ENCODE data around the gene KCNIP1. TPM values are rescaled to one million over a fixed set of nuclear protein-coding genes. Genes with fewer than 3 reads are reported as not detected.

KCNIP1 gene
- total RNA-seq, 2 experiments from 2014 or later = not detected

DNA sequence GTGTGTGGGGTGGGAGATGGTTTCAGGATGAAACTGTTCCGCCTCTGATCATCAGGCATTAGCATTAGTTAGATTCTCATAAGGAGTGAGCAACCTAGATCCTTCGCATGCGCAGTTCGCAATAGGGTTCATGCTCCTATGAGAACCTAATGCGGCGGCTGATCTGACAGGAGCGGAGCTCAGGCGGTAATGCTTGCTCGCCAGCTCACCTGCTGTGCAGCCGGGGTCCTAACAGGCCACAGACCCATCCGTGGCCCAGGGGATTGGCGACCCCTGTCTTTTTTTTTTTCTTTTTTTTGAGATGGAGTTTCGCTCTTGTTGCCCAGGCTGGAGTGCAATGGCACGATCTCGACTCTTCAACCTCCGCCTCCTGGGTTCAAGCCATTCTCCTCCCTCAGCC is 119.1 kb downstream of the KCNIP1 start:
- no peaks in the 10 kb centered on the region for H3K9me3 Mint-ChIP-seq
- no peaks in the 10 kb centered on the region for H3K4me1 ChIP-seq (ENCODE audit: insufficient read depth, low read length)
- H3K36me3 ChIP-seq (ENCODE audit: insufficient read depth, low read length) = no peaks in the 10 kb centered on the region
- no peaks in the 10 kb centered on the region for H3K27me3 ChIP-seq (ENCODE audit: control insufficient read depth in 1 of 2, insufficient read depth in 2 of 2, low read length in 2 of 2)
- intact Hi-C loops (cut with DNase I, micrococcal nuclease) = no loop called here
- no peaks in the 10 kb centered on the region for H3K36me3 Mint-ChIP-seq (ENCODE audit: low read depth)
- no peak overlapping the region for H3K4me3 ChIP-seq (ENCODE audit: low read length)
- no peaks in the 10 kb centered on the region for H3K9me3 ChIP-seq (ENCODE audit: control insufficient read depth in 1 of 2, insufficient read depth in 1 of 2, low read length in 2 of 2)
- CTCF ChIA-PET = no interaction called here
- DNase-seq = no peak
- no peaks in the 10 kb centered on the region for H3K27me3 Mint-ChIP-seq
- no peak overlapping the region for H3K4me3 Mint-ChIP-seq
- POLR2A ChIA-PET = no interaction called here
- no peak for ATAC-seq (ENCODE audit: poor library complexity)
- no peak overlapping the region for H3K27ac ChIP-seq (ENCODE audit: low read depth in 1 of 2, low read length in 2 of 2)
- H3K4me1 Mint-ChIP-seq (ENCODE audit: low read depth) = peaks cover 3% of the 10 kb centered on the region
- H3K27ac Mint-ChIP-seq = no peak overlapping the region
- no peak for TF ChIP-seq CTCF (IDR thresholded peaks at IDR 0.05)

DNA sequence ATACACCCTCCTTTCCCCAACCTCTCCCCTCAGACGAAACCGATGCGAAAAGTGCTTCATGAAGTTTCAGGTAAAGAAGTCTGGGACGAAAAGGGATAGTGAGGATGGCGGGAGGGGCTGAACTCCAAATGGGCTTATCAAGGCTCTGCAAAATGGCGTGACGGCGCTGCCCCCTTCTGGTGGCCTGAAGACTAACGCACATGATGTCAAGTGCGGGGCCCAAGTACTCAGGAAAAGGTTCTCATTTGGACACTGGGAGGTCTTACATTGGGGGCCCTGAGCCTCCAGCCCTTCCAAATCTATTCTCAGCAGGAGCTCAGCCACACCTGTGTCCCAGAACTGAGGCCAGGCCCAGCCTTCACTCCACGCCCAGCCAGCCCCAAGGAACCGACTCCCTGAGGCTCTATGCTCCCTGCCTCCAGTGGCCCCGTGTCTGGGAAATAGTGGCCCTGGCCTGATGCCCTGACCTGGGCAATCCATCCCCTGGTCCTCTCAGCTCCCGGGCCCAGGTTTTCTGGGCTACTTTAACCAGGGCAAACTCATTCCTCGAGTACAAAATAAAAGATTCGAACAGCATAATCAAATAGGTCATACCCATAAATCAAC is 119.9 kb downstream of the KCNIP1 start:
- no peaks in the 10 kb centered on the region for H3K4me1 ChIP-seq (ENCODE audit: insufficient read depth, low read length)
- H3K36me3 Mint-ChIP-seq (ENCODE audit: low read depth) = no peaks in the 10 kb centered on the region
- peak in 2 of 14 experiments; percentile 36 to 40 for DNase-seq

DNA sequence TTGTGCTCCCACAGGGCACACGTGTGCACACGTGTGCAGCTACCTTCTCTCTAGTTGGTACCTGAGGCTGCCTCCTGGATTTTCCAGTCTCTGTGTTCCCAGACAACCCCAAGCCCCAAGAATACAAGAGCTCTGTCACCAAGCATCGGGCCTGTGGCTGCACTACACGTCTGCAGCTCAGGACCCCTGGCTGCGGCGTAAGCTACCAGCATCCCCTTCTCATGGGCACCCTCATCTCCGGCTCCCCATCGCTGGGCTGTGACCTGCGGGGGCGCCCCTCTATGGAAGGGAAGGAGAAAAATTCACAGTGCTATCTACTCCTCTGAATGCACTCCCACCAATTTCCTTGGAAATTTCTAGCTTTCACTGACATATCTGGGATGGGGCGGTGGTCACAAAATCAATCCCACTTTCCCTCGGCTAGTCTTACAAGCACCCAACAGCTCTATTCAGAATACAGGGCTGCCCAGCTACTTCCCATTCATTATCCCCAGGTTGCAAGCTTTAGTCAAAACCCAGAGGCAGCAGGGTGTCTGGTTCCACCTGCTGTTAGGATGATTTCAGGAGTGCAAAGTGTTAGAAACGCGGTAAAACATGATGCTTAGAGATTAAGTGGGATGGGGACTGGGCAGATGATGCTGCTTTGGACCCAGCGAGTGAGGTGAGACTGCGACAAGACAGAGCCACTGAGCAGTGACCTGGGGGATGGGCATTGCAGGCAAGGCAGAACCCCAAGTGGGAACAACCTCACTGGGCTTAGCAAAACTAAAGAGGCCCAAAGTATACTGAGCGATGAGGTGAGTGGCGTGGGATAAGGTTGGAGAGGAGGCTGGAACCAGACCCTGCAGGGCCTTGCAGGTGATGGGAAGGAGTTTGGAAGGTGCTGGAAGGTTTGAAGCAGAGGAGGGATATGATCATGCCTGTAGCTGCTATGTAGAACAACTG is 121.7 kb downstream of the KCNIP1 start:
- H3K27me3 Mint-ChIP-seq = no peaks in the 10 kb centered on the region

More for the DNA sequence above, 119.9 kb downstream of the KCNIP1 start:
- H3K36me3 ChIP-seq (ENCODE audit: insufficient read depth, low read length) = no peaks in the 10 kb centered on the region
- no peaks in the 10 kb centered on the region for H3K27me3 ChIP-seq (ENCODE audit: control insufficient read depth in 1 of 2, insufficient read depth in 2 of 2, low read length in 2 of 2)
- no peak overlapping the region for H3K4me3 ChIP-seq (ENCODE audit: low read length)
- no peak for TF ChIP-seq CTCF (IDR thresholded peaks at IDR 0.05)
- Mint-ChIP-seq H3K4me3 (no peak overlapping the region), H3K27me3 (no peaks in the 10 kb centered on the region), H3K9me3 (no peaks in the 10 kb centered on the region), H3K4me1 (ENCODE audit: low read depth) (no peaks in the 10 kb centered on the region), H3K27ac (no peak overlapping the region)
- no peak for ATAC-seq (ENCODE audit: poor library complexity)
- intact Hi-C loops (cut with DNase I, micrococcal nuclease) = no loop called here
- ChIA-PET CTCF (no interaction called here), POLR2A (no interaction called here)
- no peak overlapping the region for H3K27ac ChIP-seq (ENCODE audit: low read depth in 1 of 2, low read length in 2 of 2)
- H3K9me3 ChIP-seq (ENCODE audit: control insufficient read depth in 1 of 2, insufficient read depth in 1 of 2, low read length in 2 of 2) = no peaks in the 10 kb centered on the region

More for the DNA sequence above, 121.7 kb downstream of the KCNIP1 start:
- H3K27ac ChIP-seq (ENCODE audit: low read depth in 1 of 2, low read length in 2 of 2) = no peak overlapping the region
- intact Hi-C loops (cut with DNase I, micrococcal nuclease) = no loop called here
- ATAC-seq (ENCODE audit: poor library complexity) (no peak), DNase-seq (no peak)
- H3K4me1 Mint-ChIP-seq (ENCODE audit: low read depth) = no peaks in the 10 kb centered on the region
- no peaks in the 10 kb centered on the region for H3K27me3 ChIP-seq (ENCODE audit: control insufficient read depth in 1 of 2, insufficient read depth in 2 of 2, low read length in 2 of 2)
- ChIA-PET POLR2A (no interaction called here), CTCF (interaction anchor here (1.1 kb wide), 1 partner anchor 13 kb away, joined by 4 read pairs; no protein-coding TSS in a partner anchor)
- TF ChIP-seq CTCF (IDR thresholded peaks at IDR 0.05) = no peak
- no peaks in the 10 kb centered on the region for H3K36me3 ChIP-seq (ENCODE audit: insufficient read depth, low read length)
- H3K4me1 ChIP-seq (ENCODE audit: insufficient read depth, low read length) = no peaks in the 10 kb centered on the region
- no peaks in the 10 kb centered on the region for H3K9me3 Mint-ChIP-seq
- no peak overlapping the region for H3K4me3 ChIP-seq (ENCODE audit: low read length)
- H3K9me3 ChIP-seq (ENCODE audit: control insufficient read depth in 1 of 2, insufficient read depth in 1 of 2, low read length in 2 of 2) = no peaks in the 10 kb centered on the region
- H3K36me3 Mint-ChIP-seq (ENCODE audit: low read depth) = no peaks in the 10 kb centered on the region
- no peak overlapping the region for H3K27ac Mint-ChIP-seq
- no peak overlapping the region for H3K4me3 Mint-ChIP-seq

All from CD4-positive, alpha-beta T cell (primary cell).